CD4-positive, alpha-beta T cell treated with Interleukin-10 for 1 hour (primary cell): ENCODE measurements around the gene SLC26A4.
A peak's percentile ranks its signal among the peaks of the same experiment; 100 is the strongest.

Experiments used
- DNase-seq: peaks from one replicate; pipeline ENCODE4 v3.0.0-alpha.2; 2020

Gene SLC26A4

DNA sequence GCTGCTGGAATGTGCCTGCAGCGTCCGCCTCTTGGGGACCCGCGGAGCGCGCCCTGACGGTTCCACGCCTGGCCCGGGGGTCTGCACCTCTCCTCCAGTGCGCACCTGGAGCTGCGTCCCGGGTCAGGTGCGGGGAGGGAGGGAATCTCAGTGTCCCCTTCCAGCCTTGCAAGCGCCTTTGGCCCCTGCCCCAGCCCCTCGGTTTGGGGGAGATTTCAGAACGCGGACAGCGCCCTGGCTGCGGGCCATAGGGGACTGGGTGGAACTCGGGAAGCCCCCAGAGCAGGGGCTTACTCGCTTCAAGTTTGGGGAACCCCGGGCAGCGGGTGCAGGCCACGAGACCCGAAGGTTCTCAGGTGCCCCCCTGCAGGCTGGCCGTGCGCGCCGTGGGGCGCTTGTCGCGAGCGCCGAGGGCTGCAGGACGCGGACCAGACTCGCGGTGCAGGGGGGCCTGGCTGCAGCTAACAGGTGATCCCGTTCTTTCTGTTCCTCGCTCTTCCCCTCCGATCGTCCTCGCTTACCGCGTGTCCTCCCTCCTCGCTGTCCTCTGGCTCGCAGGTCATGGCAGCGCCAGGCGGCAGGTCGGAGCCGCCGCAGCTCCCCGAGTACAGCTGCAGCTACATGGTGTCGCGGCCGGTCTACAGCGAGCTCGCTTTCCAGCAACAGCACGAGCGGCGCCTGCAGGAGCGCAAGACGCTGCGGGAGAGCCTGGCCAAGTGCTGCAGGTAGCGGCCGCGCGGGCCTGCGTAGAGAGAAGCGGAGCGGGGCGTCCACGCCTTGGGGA, 645 bp downstream of the SLC26A4 start:
- DNase-seq, result peak; percentile 12

DNA sequence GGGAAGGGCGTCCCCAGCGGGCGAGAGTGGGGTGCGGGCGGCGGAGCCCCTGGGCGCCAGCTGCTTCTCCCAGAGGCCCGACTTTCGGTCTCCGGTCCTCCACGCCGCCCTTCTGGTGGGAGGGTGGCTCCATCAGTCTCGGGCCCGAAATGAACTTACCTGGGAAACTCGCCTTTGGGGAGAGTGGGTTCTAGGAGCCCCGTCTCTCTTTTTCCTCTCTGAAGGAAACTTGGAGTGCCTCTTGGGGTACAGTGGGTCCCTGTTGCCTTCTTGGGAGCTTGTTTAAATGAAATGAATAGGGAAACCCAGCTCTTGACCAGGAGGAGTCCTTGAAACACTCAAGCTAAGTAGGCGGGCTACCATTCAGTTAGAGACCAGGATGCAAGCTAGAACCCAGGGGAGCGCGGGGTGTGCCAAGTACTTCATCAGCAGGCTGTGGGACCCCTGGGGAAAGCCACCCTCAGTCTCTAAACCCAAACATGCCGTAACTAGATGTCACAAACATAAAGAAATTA, 1.3 kb downstream of the SLC26A4 start:
- DNase-seq, result no peak

DNA sequence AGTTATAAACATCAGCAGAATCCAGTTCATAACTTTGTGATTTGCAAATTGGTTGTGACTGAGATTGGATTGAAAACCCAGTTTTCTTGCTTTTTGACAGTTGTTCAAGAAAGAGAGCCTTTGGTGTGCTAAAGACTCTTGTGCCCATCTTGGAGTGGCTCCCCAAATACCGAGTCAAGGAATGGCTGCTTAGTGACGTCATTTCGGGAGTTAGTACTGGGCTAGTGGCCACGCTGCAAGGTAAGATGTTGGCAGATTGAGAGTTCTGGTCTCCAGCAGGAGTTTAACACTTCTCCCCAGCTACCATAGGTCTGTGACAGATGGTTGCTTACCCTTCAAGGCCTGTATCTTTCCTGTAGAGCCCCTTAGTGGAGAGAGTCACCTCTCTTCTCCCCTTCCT, 2.6 kb downstream of the SLC26A4 start:
- no peak for DNase-seq

DNA sequence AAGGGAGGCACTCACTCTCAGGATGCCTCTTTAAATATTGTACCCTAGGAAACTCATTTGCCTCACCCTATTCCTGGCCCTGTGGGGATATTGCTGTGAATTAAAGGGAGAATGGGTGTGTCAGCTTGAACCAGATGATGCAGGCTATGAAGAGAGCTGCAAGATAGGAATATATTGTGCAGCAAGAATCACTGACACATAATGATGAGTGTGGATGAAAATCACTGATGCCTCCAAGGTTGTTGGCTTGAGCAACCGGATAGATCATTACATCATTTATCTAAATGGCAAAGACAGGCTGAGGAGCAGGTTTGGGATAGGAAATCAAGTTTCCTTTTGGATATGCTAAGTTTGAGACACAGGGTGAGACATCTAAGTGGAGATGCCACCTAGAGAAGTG, 6.2 kb downstream of the SLC26A4 start:
- DNase-seq, result no peak

DNA sequence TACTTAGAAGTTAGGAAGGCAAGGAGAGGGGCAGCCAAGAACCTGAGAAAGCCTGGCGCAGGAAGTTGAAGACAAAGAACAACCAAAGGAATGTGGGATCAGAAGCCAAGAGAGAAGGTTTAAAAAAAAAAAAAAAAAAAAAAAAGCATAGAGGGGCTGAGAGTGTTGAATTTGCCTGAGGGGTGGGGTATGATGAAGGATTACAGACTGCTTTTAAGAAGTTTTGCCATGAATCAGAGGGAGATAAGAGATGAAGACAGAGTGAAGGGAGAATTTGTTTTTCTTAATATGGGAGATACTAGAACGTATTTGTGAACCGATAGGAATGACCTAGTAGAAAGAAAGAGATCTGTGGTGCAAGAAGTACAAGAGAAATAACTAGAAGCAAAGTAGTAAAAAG, 6.7 kb downstream of the SLC26A4 start:
- DNase-seq, result no peak

DNA sequence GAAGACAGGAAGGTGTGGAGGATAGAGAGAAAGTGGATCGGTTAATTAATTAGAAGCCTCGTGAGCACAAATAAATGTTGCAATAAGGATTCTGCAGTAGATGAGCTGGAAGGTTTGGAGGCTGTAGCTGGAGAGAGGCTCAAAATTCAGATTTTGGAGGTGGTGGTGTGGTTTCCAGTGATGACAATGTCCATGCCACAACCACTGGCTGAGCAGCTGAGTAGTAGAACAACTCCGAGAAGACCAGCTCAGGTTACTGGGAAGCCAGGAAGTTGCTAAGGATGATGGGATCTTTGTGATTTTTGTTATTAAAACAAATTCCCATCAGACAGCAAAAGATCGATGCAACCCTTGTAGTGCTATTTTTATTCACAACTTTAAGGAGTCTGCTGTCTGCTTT, 7.7 kb downstream of the SLC26A4 start:
- no peak for DNase-seq

DNA sequence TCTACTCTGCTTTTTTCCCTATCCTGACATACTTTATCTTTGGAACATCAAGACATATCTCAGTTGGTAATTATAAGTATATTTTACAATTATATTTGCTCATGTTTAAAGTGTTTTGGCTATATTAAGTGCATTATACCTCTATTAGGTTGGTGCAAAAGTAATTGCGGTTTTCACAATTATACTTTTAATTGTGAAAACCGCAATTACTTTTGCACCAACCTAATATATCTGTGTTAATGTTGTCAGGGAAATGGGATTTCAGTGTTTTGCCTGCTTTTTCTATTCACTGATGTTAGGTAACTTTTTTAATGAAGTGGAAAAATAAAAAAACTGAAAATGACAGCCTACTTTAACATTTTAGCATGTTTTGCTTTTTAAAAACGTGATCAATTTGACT, 11.6 kb downstream of the SLC26A4 start:
- DNase-seq, result no peak

DNA sequence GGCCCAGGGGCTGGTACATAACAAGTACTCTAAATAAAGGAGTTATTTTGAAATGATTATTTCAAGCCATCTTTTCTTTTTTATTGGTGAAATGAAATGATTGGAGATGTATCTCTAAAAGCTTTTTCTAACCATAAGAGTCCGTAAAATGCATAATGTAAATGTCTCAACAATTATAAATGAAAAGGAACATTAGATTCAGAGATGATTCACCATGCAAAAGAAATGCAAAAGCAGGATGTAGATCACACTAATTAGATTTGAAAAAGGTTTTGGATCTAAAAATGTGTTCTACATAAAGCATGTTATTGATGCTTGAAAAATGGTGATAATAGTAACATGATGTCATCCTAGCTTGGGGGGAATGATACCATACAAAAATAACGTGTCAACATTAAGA, 15.6 kb downstream of the SLC26A4 start:
- DNase-seq, result no peak

DNA sequence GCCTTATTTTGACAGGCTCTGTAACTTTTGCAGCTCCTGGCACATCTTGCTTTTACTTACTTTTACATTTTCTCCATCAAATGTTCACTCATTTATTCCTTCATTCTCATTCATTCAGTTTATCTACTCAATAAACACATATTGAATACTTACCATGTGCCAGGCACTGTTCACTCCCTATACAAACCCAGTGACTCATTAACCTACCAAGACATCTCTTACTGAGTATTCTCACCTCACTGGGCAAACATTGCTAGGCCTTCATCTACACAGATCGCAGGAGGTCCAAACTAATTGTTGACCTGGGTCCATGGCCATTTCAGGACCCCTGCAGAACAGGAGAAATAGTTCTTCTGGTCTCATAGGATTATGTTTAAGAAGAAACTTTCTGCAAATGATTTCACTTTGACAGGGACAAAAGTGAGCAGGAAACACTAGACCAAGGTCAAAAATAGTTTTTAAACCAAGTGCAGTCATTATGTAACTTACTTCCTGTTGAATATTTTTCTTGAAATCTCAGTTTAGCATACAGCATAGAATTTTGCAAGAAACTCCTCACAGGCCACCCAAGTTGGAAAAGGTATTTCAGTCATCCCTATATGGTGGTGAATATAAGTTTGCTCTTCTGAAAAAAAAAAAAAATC, 17.6 kb downstream of the SLC26A4 start:
- no peak for DNase-seq

DNA sequence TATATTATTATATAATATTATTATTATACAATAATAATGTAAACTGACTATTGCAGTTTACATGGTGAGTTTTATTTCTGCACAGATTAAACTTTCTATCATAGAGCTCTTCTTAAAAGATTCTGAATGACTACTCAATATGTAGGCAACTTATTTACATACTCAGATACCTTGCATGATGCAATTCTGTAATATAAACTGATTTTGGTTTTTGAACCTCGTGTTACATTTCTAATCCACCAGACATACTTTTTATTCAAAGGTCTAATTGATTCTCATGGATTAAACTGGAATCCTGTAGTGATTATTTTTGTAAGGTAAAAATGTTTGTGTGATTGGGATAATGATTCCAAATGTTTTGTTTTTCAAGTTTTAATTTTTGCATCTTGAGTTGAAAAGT, 19.9 kb downstream of the SLC26A4 start:
- no peak for DNase-seq

DNA sequence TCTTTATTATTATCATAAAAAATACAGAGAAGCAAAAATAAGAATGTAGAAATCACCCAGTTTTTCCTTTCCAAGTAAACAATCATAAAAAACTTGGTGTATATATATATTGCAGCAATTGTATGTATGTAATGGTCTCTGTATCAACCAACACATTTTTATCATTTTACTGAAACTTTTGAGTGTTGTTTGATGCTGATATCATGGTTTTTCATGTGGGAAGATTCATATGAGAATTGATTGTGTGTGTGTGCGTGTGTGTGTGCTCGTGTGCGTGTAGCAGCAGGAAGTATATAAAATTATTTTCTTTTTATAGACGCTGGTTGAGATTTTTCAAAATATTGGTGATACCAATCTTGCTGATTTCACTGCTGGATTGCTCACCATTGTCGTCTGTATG, 22.3 kb downstream of the SLC26A4 start:
- no peak for DNase-seq

DNA sequence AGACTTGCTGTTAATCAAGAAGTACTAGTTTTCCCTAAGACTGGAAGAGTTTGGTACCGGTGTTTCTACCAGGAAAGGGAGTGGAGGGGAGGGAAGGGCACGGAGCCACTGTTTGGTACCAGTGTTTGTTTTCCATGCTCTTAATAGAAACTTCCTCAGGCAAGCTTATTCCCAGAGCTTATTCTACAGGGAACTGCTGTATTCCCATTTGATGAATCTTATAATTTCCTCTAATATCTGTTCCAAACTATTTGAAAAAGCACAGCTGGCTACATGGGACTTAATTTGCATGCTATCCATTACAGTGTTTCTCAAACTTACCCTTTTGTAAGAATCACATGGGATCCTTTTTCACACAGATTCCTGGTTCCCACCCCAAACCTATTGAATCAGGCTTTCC, 23.7 kb downstream of the SLC26A4 start:
- no peak for DNase-seq

DNA sequence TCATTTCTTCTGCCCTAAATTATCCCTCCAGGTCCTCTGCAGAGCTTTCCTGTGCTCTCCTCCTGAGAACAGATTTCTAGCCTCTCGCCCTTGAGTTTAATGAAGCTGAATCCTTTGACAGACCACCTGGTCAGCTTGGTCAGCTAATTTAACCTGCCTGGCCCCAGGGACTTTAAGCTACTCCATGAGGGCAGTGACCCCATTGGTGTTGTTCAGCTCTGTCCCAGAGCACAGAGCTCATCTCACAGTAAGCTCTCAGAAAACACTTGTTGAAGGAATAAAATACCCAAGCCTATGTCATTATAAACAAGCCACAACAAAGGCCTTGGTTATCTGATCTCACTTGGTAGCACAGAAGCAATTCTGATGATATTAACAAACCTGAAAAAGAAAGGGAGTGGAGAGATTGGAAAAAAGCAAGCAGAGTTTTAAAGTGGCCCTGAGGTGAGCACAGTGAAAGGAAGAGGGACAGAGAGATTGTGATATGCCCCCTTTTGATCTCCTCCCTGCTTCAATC, 24.4 kb downstream of the SLC26A4 start:
- DNase-seq, result no peak

DNA sequence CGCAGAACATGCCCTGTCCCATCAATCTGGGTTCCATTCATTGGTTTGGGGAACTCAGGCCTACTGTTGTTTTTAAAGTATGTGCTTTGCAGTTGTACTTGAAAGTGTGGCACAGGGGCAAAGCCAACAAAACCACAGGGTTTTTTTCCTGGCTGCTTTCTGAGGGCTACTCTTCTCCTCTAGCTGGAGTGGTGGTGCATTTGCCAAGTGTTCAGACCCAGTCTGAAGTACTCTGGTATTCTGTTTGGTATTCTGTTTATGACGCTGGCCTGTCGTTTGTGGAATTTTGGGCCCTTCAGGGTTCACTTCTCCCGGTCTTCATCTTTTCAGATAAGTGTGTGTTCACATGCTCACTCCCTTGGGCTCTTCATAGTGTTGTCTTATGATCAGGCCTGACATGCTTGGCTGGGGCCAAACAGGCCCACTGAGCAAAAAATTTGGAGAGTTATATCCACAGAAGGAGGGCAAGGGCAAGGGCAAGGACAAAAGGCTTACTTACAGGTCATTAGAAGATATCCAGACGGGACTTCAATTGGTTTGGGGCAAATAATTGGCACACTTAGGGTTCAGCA, 26.3 kb downstream of the SLC26A4 start:
- no peak for DNase-seq

DNA sequence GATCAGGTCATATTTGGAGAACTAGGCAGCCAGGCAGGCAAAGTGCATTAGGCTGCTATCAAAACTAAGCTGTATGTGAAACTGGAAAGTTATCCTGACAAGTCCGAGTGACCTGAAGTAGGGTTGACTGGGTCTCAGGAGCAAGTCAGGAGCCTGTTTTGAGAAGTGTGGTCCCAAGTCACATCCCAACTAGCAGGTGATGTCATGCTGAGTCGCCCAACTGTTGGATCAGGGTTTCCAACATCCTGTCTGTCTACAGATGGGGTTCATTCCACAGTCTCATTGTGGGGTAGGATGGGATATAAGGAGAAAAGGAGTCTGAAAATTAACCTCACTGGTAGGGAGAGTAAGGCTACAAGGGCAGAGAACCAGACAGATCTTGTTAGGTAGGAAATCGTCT, 27.0 kb downstream of the SLC26A4 start:
- no peak for DNase-seq

DNA sequence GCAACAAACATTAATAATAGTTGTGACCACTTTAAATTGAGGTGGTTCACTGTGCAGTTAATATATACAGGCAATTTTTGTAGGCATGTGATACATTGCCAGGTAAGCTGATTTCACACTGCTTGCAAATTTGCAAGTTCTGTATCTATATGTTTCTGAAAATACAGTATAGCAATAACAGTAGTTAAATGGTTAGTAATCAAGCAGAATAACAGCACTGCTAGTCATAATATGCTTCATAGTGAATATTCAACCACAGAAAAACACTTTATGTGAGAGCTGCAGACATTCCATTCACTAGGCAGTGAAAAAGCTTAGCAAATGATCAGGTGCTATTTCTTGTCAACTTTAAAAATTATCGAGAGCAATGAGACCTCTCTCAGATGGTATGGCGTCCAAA, 28.9 kb downstream of the SLC26A4 start:
- no peak for DNase-seq

DNA sequence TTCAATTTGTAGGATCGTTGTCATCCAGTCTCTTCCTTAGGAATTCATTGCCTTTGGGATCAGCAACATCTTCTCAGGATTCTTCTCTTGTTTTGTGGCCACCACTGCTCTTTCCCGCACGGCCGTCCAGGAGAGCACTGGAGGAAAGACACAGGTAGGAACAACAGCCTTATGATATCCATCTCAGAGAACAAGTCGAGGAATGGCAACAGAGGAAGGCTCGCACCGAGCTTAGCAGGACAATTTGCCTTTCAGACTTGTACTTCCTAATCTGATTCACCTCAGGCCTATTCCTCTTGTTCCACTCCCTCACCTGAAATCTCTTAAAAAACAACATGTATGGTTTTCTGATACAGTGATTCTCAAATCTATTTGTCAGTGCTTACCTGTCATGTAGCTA, 29.5 kb downstream of the SLC26A4 start:
- no peak for DNase-seq

DNA sequence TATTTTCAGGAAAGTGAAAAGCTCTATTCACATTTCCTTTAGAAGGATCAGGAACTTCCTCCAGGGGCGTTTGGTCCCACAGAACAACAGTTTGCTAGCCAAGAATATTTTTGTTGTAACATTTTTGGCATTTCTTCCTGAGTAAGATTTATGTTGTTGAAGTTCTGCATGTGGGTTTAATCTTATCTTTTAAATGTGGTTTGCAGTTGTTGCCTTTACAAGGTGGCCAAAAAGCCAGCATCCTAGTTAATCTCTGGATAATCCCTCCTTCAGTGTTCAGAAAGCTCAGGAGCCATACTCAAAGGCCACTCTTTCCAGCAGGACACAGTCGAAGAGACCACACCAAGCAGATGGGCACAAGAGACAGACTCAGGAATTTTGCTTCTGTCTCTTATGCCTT, 30.0 kb downstream of the SLC26A4 start:
- DNase-seq, result no peak

DNA sequence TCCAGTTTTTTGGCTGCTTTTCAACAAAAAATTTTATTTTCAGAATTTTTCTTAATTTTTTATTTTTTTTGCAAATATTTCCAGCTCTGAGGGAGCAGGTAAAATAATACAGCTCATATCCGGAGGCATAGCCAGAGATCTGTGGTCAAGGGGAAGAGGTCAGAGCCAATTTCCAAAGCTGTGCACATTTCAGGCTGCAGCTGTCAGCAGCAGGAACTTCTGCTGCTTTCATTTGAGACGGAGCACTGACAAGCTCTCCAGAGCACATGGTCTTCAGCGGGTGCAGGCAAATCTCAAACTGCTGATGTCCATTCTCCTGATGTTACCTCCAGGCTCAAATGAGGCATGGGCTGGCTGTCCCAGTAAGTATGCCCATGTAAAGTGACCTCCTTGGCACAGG, 31.1 kb downstream of the SLC26A4 start:
- DNase-seq, result no peak

DNA sequence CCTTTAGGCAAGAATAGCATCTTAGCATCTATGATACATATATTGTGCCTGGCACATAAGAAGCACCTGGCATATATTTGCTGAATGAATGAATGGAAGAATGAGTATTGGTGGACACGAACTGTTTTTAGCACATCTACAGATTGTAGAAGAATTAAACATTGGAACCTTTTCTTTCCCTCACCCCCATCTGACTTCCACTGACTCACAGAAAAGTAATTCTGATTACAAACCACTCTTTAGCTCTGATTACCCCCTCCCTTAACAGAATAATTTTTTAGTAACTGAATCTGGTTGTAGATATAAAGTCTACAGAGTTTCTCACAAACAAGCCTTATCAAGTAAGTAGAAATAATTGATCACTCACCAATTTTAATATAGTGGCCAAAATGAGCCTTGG, 31.9 kb downstream of the SLC26A4 start:
- no peak for DNase-seq

DNA sequence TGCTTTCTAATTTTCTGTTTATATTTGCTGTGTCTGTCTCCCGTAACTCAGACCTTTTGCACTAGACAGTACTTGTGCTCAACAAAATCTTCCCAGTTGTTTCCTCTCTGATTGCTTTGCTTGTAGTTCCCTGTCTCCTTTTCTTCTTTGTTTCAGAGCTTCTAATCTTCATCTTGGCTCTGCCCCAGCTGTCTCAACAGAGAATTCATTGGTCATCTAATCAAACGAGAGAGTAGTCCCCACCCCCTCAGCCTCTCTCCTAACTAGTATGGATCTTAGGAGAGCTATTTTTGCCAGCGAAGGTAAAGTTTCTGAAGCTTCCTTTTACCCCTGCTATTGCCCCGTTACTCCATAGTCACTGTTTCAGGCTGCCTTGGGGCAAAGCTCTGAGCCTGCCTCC, 32.8 kb downstream of the SLC26A4 start:
- DNase-seq, result no peak

DNA sequence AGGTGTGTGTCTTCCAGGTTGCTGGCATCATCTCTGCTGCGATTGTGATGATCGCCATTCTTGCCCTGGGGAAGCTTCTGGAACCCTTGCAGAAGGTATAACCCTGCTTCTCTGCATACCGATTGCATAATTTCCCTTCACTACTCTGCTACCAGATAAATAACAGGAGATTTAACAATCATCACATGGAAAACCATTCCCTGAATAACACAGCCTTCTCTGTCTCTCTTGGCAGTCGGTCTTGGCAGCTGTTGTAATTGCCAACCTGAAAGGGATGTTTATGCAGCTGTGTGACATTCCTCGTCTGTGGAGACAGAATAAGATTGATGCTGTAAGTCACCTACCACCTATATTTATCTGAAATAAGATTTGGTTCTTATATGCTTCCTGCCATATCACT, 33.8 kb downstream of the SLC26A4 start:
- no peak for DNase-seq

DNA sequence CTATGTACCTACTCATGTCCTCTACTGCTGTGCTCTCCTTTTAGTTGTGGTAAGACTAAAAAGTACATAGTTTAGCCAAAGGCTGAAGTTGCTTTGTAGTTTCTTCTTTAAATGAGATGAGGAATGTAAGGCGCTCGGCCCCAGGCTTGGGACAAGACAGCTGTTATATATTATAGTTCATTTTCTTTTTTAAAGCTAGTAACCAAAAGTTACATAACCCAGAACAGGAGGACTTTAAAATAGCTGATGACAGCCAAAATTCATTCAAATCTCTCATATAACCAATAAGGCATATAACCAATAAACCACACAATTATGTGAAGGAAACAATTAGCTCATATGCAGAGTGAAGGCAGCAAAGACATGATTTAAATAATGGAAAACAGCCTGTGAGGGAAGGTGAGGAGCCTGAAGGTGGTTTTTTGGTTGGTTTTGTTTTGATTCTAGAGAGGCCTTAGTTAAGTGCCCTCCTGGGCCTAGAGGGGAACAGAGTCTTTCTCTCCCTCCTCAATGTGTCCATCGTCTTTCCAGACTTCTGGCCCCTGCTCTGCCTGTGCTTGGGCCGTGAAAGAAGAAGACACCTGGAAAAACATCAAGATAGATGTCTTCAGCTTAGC, 35.8 kb downstream of the SLC26A4 start:
- no peak for DNase-seq
